WERI-Rb-1 (cell line): ENCODE data around the gene MMS22L.

Experiments
- DNase-seq: peaks from one replicate; pipeline ENCODE4 v3.0.0-alpha.2; 2020
- H3K27ac ChIP-seq: fragments of 250-450 bp; sonication (Bioruptor Pico); 2 replicates; pipeline ENCODE4 v1.5.1; 2020; ENCODE audit warnings: mild to moderate bottlenecking, moderate library complexity
- H3K27me3 ChIP-seq: fragments of 250-450 bp; sonication (Bioruptor Pico); 2 replicates; pipeline ENCODE4 v1.5.1; 2021; ENCODE audit warnings: mild to moderate bottlenecking, low read depth, moderate library complexity; ENCODE audit not compliant: insufficient read depth, severe bottlenecking
- H3K36me3 ChIP-seq: fragments of 250-450 bp; sonication (Bioruptor Pico); 2 replicates; pipeline ENCODE4 v1.5.1; 2020; ENCODE audit warnings: mild to moderate bottlenecking, moderate library complexity
- H3K4me3 ChIP-seq: 2 replicates; pipeline ENCODE4 v1.5.1; 2011; ENCODE audit warnings: low read depth, mild to moderate bottlenecking, control low read depth, low read length
- H3K9me3 ChIP-seq: fragments of 250-450 bp; sonication (Bioruptor Pico); 2 replicates; pipeline ENCODE4 v1.5.1; 2021; ENCODE audit warnings: mild to moderate bottlenecking, moderate library complexity; ENCODE audit not compliant: severe bottlenecking
- TF ChIP-seq, protein P1 (sequence below): IDR thresholded peaks from 2 replicates; pipeline ENCODE4 v1.5.1; 2011; ENCODE audit warnings: low read depth, mild to moderate bottlenecking, control low read depth, inconsistent platforms, low read length

The MMS22L gene

DNA sequence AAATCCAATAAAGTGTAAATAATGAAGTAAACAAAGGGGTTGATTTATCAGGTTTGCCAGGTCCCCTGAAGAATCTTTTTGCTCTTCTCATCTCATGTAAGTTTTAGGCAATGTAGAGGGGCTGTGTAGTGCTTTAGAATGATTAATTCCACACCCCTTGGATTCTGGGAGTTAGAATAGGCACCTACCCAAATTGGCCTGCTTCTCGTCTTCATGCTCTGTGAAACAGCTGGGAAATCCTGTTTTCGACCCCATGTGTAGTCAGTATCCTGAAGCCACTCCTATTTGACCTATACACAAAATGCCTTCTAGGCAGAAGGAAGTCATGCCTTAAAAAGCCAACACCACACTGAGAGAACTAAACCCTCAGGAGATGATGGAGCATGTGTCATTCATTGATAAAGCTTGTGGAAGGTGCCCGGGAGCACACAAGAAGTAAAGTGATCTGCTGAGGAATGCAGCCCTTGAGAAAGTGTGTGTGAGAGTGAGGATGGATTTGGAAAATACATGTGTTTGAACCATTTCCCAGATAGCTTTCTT lies 187.6 kb downstream of the MMS22L start:
- Histone ChIP-seq H3K4me3 (no peak overlapping the region), H3K27me3 (no peaks in the 10 kb centered on the region), H3K9me3 (no peaks in the 10 kb centered on the region), H3K36me3 (no peaks in the 10 kb centered on the region), H3K27ac (no peak overlapping the region)
- TF ChIP-seq, protein P1, sequence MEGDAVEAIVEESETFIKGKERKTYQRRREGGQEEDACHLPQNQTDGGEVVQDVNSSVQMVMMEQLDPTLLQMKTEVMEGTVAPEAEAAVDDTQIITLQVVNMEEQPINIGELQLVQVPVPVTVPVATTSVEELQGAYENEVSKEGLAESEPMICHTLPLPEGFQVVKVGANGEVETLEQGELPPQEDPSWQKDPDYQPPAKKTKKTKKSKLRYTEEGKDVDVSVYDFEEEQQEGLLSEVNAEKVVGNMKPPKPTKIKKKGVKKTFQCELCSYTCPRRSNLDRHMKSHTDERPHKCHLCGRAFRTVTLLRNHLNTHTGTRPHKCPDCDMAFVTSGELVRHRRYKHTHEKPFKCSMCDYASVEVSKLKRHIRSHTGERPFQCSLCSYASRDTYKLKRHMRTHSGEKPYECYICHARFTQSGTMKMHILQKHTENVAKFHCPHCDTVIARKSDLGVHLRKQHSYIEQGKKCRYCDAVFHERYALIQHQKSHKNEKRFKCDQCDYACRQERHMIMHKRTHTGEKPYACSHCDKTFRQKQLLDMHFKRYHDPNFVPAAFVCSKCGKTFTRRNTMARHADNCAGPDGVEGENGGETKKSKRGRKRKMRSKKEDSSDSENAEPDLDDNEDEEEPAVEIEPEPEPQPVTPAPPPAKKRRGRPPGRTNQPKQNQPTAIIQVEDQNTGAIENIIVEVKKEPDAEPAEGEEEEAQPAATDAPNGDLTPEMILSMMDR = no peak
- DNase-seq = no peak

DNA sequence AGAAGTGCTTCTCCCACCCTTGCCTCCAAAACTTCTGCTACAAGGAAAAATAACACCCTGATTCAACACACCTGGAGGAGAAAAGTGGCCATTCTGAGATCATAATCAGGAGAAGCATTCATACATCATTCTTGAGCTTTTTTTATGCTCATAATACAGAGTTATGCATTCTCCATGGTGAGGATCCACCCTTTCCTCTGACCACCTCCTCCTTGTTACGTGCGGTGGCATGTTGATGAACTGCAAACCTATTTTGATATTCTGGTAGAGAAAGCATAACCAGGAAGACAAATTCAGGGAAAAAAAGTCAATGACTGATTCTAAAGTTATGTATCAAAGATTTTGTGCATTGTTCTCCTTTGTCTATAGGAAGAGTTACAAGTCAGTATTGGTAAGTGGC lies 188.6 kb downstream of the MMS22L start:
- Histone ChIP-seq H3K27me3 (no peaks in the 10 kb centered on the region), H3K36me3 (no peaks in the 10 kb centered on the region), H3K4me3 (no peak overlapping the region), H3K9me3 (no peaks in the 10 kb centered on the region), H3K27ac (no peak overlapping the region)
- TF ChIP-seq, protein P1 = no peak
- no peak for DNase-seq

DNA sequence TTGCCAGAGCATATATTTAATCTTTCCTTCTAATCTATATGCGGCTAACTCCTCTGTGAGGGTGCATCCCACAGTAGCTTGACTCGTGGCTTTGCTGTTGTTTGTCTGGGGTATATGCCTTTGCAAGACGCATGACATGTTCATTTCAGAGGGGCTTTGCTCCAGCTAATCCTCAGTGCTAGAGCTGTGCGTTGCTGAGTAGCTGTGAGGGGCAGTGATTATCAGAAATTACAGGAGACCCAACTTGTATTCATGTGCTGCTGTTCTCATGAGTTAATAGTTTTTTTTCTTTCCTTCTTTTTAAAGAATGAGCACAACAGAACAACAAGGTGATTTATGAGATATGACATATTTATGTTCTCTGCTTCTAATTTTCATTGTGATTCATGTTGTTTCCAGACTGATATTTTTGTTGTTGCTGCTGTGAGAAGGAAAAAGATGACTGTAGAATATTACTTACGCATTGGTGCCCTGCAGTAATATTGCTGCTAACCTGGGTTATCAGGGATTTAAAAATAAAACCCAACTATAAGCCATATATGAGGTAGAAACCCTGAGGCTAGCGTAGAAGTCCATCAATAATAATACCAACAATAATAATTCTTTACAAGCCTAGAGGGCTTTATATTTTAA lies 190.2 kb downstream of the MMS22L start:
- Histone ChIP-seq H3K4me3 (no peak overlapping the region), H3K27me3 (no peaks in the 10 kb centered on the region), H3K36me3 (no peaks in the 10 kb centered on the region), H3K9me3 (no peaks in the 10 kb centered on the region), H3K27ac (no peak overlapping the region)
- DNase-seq = no peak
- TF ChIP-seq, protein P1 = no peak
